K562 (cell line): ENCODE measurements around the gene SATB1. TPM values are rescaled to one million over a fixed set of nuclear protein-coding genes. Genes with fewer than 3 reads are reported as not detected.

Experiments
- ATAC-seq: fragments of 200-7000 bp; cut with Tn5 transposase; 3 replicates; pipeline ENCODE4 v1.9.1; 2020; ENCODE audit warnings: moderate library complexity
- BruUV-seq: library from RNA; stranded (reverse); fragments of 400-500 nt; replicated peaks from 2 replicates; lab custom pipeline; 2021; lab: Mats Ljungman, UMichigan
- CTCF ChIA-PET: fragments of 300-600 bp; formaldehyde crosslinking; extraction: SDS; loops from one replicate; lab custom pipeline; 2021; ENCODE audit warnings: low intra/inter-chr PET ratio; lab: Yijun Ruan, JAX
- POLR2A ChIA-PET: fragments of 300-600, 350-650 bp; sonication (Branson Sonifier 250); formaldehyde crosslinking; extraction: SDS; loops from one replicate; lab custom pipeline; 2021; ENCODE audit warnings: antibody characterized with exemption, inconsistent platforms; lab: Yijun Ruan, JAX
- DNase-seq, 4 experiments: peaks; one replicate each; pipeline versions ENCODE4 v3.0.0 to v3.0.0-alpha.2; 2011 to 2018; ENCODE audit warnings: low spot score in 3 of 4, mixed read lengths in 3 of 4; ENCODE audit errors: extremely low read depth in 1 of 4
- FAIRE-seq: peaks from 2 replicates; lab custom pipeline; 2011; peaks lifted over from hg19 to GRCh38; lab: Jason Lieb, UNC
- H2AFZ ChIP-seq: 2 replicates; pipeline ENCODE4 v1.6.0; 2011; ENCODE audit warnings: low read depth, low read length, control low read depth, inconsistent platforms
- H3K27ac ChIP-seq: fragments of 200-600 bp; 3 replicates; pipeline ENCODE4 v1.8.0; 2011; ENCODE audit warnings: low read depth, mild to moderate bottlenecking, control low read depth, inconsistent platforms, low read length, moderate library complexity, mixed read lengths; ENCODE audit errors: extremely low read depth
- H3K27me3 ChIP-seq, 2 experiments: fragments of 300-600 bp in 1 of 2; 2 replicates in 1 of 2; 3 replicates in 1 of 2; pipeline versions ENCODE4 v1.6.0 to v1.8.0; 2011; ENCODE audit warnings: inconsistent platforms in 2 of 2, low read length in 2 of 2, mild to moderate bottlenecking in 1 of 2, mixed read lengths in 1 of 2, moderate library complexity in 1 of 2; ENCODE audit not compliant: control insufficient read depth in 2 of 2, insufficient read depth in 2 of 2
- H3K36me3 ChIP-seq: fragments of 300-600 bp; 3 replicates; pipeline ENCODE4 v1.8.0; 2011; ENCODE audit warnings: mild to moderate bottlenecking, low read length, inconsistent platforms; ENCODE audit not compliant: control insufficient read depth, insufficient read depth
- H3K4me1 ChIP-seq, 2 experiments: fragments of 200-600 bp in 1 of 2; replicated peaks in 1 of 2; 2 replicates in 1 of 2; 3 replicates in 1 of 2; pipeline versions ENCODE4 v1.5.1 to v1.8.0; 2011; ENCODE audit warnings: inconsistent platforms in 2 of 2, low read length in 2 of 2, mild to moderate bottlenecking in 1 of 2, mixed read lengths in 1 of 2, moderate library complexity in 1 of 2; ENCODE audit not compliant: control insufficient read depth in 2 of 2, insufficient read depth in 2 of 2
- H3K4me2 ChIP-seq: 2 replicates; pipeline ENCODE4 v1.6.1; 2011; ENCODE audit warnings: low read length, control low read depth, inconsistent platforms, mixed read lengths; ENCODE audit not compliant: insufficient read depth
- H3K4me3 ChIP-seq: fragments of 200-600 bp; sonication (generic), shearing (Covaris generic); 2 replicates; pipeline ENCODE4 v1.5.1; 2016; ENCODE audit warnings: control low read depth, inconsistent platforms
- H3K79me2 ChIP-seq: fragments of 200-600 bp; 3 replicates; pipeline ENCODE4 v1.8.0; 2011; ENCODE audit warnings: low read length, inconsistent platforms; ENCODE audit not compliant: control insufficient read depth, insufficient read depth
- H3K9ac ChIP-seq, 2 experiments: 2 replicates each; pipeline versions ENCODE4 v1.6.0 to v1.6.1; 2011; ENCODE audit warnings: low read depth in 2 of 2, low read length in 2 of 2, control low read depth in 1 of 2, inconsistent platforms in 1 of 2, mild to moderate bottlenecking in 1 of 2, mixed read lengths in 1 of 2; ENCODE audit not compliant: insufficient read depth in 1 of 2
- H3K9me1 ChIP-seq: one replicate; pipeline ENCODE4 v1.6.0; 2011; ENCODE audit warnings: inconsistent platforms, mild to moderate bottlenecking, low read length, moderate library complexity; ENCODE audit not compliant: control insufficient read depth, insufficient read depth
- H3K9me3 ChIP-seq: replicated peaks from 2 replicates; pipeline ENCODE4 v1.5.1; 2011; ENCODE audit warnings: low read depth, low read length, inconsistent platforms; ENCODE audit not compliant: control insufficient read depth, insufficient read depth
- H4K20me1 ChIP-seq: replicated peaks from 2 replicates; pipeline ENCODE4 v1.6.1; 2011; ENCODE audit warnings: low read length, inconsistent platforms, mixed read lengths; ENCODE audit not compliant: control insufficient read depth, insufficient read depth
- CBX5 ChIP-seq: IDR thresholded peaks from 2 replicates; pipeline ENCODE4 v1.6.1; 2014; ENCODE audit warnings: low read depth, borderline replicate concordance
- FOXP1 ChIP-seq: sonication (generic); formaldehyde crosslinking; IDR thresholded peaks from 2 replicates; pipeline ENCODE4 v1.8.0; 2022; ENCODE audit warnings: mild to moderate bottlenecking, missing genetic modification reagents
- MCM3 ChIP-seq: fragments of 450-650 bp; IDR thresholded peaks from 2 replicates; pipeline ENCODE4 v1.6.1; 2016
- MEF2A ChIP-seq: IDR thresholded peaks from 2 replicates; pipeline ENCODE4 v1.6.1; 2011; ENCODE audit warnings: low read depth, mild to moderate bottlenecking, low read length, moderate library complexity; ENCODE audit not compliant: control insufficient read depth
- TAL1 ChIP-seq: fragments of 450-650 bp; IDR thresholded peaks from 2 replicates; pipeline ENCODE4 v1.6.1; 2016; ENCODE audit warnings: mild to moderate bottlenecking
- TRIM28 ChIP-seq: fragments of 450-650 bp; IDR thresholded peaks from 2 replicates; pipeline ENCODE4 v1.6.1; 2017
- ZNF24 ChIP-seq: fragments of 450-650 bp; IDR thresholded peaks from 2 replicates; pipeline ENCODE4 v1.6.1; 2016
- in situ Hi-C: fragments of 300-500 bp; cut with MboI; formaldehyde crosslinking; loops from 4 replicates; pipeline ENCODE4 v1.15.0; 2018; ENCODE audit warnings: inconsistent platforms, mixed read lengths
- intact Hi-C: fragments of 100-400 bp; cut with micrococcal nuclease; formaldehyde crosslinking; loops from 2 replicates; pipeline ENCODE4 v1.14.2; 2022
- polyA plus RNA-seq, 8 experiments: library from polyadenylated mRNA; depleted of rRNA in 4 of 8; stranded (reverse) in 5 of 8; unstranded in 3 of 8; fragments of >200 nt; fragmentation: Nextera tagmentation in 2 of 8; fragmentation: Illumina TruSeq in 1 of 8; extraction: Ambion mirVana in 2 of 8; extraction: Trizol in 1 of 8; gene quantifications; 2 replicates each; pipeline versions ENCODE4 v1.2.1 to v1.2.3, GENCODE V29; 2011 to 2014; ENCODE audit warnings: inconsistent platforms in 1 of 8, missing spikeins in 1 of 8
- total RNA-seq, 7 experiments: library from RNA; depleted of rRNA in 6 of 7; stranded (reverse); fragments of >200 nt in 6 of 7; fragmentation: Illumina TruSeq in 2 of 7; extraction: Trizol in 2 of 7; gene quantifications; 2 replicates each; pipeline versions ENCODE4 v1.2.1 to v1.2.3, GENCODE V29; 2011 to 2021; ENCODE audit warnings: low replicate concordance in 1 of 7
- TF ChIP-seq, protein P1 (sequence below): fragments of 250-450 bp; sonication (Bioruptor Pico); IDR thresholded peaks from 2 replicates; pipeline ENCODE4 v1.4.0; 2020; ENCODE audit warnings: mild to moderate bottlenecking, moderate library complexity, borderline replicate concordance
- TF ChIP-seq, protein P2 (sequence below): fragments of 450-650 bp; formaldehyde crosslinking; IDR thresholded peaks from 2 replicates; pipeline ENCODE4 v1.4.0; 2020; ENCODE audit warnings: mild to moderate bottlenecking
- TF ChIP-seq, protein P3 (sequence below): fragments of 450-650 bp; IDR thresholded peaks from 2 replicates; pipeline ENCODE4 v1.7.1; 2018; ENCODE audit warnings: mild to moderate bottlenecking, low read depth; ENCODE audit not compliant: partially characterized antibody
- TF ChIP-seq, protein P4 (sequence below): IDR thresholded peaks from 2 replicates; pipeline ENCODE4 v1.6.1; 2016; ENCODE audit warnings: missing genetic modification characterization, missing compliant biosample characterization
- TF ChIP-seq, protein P5 (sequence below): fragments of 450-650 bp; formaldehyde crosslinking; IDR thresholded peaks from 2 replicates; pipeline ENCODE4 v1.4.0; 2022; ENCODE audit warnings: missing genetic modification characterization

The SATB1 gene
- total and polyA plus RNA-seq, 9 of the 15 experiments (the other 6 are each of a cell fraction or from before 2014, with no cell fraction given) = 0.03 to 2.5 (median 0.15) TPM; not detected in 1

DNA sequence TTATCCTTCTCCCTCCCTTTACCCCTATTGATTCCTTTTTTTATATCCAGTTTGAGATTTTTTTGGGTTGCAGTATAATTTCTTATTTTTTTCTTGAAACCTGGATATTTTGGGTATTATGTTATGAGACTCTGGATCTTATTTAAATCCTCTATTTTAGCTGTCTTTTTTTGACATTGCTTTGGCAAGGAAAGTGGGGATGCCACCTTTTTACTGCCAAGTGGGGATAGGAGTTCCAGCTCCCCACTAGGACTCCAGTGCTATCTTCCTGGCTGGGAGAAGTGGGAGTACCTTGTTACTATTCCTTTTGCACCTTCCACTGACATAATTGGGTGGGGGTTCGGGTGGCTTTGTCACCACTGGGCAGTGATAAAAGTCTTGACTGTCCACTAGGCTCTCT lies 87.9 kb downstream of the SATB1 start (continued):
- TF ChIP-seq, protein P1, sequence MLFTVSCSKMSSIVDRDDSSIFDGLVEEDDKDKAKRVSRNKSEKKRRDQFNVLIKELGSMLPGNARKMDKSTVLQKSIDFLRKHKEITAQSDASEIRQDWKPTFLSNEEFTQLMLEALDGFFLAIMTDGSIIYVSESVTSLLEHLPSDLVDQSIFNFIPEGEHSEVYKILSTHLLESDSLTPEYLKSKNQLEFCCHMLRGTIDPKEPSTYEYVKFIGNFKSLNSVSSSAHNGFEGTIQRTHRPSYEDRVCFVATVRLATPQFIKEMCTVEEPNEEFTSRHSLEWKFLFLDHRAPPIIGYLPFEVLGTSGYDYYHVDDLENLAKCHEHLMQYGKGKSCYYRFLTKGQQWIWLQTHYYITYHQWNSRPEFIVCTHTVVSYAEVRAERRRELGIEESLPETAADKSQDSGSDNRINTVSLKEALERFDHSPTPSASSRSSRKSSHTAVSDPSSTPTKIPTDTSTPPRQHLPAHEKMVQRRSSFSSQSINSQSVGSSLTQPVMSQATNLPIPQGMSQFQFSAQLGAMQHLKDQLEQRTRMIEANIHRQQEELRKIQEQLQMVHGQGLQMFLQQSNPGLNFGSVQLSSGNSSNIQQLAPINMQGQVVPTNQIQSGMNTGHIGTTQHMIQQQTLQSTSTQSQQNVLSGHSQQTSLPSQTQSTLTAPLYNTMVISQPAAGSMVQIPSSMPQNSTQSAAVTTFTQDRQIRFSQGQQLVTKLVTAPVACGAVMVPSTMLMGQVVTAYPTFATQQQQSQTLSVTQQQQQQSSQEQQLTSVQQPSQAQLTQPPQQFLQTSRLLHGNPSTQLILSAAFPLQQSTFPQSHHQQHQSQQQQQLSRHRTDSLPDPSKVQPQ (CRISPR knock-in tag) = no peak
- TF ChIP-seq ZNF24 = no peak

DNA sequence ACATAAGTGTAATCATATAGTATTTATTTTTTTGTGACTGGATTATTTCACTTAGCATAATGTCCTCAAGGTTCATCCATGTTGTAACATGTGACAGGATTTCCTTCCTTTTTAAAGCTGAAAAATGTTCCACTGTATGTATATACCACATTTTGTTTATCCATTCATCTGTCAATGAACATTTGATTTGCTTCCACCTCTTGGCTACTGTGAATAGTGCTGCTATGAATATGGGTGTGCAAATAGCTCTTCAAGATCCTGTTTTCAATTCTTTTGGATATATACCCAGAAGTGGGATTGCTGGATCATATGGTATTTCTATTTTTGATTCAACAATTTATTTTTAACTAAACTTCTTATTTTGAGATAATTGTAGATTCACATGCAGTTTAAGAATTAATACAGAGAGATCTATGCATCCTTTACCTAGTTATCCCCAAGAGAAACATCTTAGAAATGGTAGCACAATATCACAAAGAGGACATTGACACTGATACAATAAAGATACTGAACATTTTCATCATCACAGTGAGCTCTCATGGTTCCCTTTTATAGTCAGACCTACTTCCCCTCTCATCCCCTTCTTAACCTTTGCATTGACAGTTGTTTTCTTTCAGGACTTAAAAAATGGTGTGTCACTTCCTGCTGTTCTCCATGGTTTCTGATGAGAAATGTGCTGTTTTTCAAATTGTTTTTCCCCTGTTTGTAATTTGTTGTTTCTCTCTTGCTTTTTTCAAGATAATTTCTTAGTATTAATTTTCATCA lies 90.1 kb downstream of the SATB1 start:
- POLR2A ChIA-PET = no interaction called here
- in situ Hi-C loops = no loop called here
- intact Hi-C loops = no loop called here
- TF ChIP-seq, protein P2, sequence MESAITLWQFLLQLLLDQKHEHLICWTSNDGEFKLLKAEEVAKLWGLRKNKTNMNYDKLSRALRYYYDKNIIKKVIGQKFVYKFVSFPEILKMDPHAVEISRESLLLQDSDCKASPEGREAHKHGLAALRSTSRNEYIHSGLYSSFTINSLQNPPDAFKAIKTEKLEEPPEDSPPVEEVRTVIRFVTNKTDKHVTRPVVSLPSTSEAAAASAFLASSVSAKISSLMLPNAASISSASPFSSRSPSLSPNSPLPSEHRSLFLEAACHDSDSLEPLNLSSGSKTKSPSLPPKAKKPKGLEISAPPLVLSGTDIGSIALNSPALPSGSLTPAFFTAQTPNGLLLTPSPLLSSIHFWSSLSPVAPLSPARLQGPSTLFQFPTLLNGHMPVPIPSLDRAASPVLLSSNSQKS = no peak
- TF ChIP-seq MEF2A (no peak), TRIM28 (no peak), CBX5 (no peak), FOXP1 (CRISPR knock-in tag) (no peak), MCM3 (no peak), TAL1 (no peak)
- TF ChIP-seq, protein P3, sequence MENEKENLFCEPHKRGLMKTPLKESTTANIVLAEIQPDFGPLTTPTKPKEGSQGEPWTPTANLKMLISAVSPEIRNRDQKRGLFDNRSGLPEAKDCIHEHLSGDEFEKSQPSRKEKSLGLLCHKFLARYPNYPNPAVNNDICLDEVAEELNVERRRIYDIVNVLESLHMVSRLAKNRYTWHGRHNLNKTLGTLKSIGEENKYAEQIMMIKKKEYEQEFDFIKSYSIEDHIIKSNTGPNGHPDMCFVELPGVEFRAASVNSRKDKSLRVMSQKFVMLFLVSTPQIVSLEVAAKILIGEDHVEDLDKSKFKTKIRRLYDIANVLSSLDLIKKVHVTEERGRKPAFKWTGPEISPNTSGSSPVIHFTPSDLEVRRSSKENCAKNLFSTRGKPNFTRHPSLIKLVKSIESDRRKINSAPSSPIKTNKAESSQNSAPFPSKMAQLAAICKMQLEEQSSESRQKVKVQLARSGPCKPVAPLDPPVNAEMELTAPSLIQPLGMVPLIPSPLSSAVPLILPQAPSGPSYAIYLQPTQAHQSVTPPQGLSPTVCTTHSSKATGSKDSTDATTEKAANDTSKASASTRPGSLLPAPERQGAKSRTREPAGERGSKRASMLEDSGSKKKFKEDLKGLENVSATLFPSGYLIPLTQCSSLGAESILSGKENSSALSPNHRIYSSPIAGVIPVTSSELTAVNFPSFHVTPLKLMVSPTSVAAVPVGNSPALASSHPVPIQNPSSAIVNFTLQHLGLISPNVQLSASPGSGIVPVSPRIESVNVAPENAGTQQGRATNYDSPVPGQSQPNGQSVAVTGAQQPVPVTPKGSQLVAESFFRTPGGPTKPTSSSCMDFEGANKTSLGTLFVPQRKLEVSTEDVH = no peak
- TF ChIP-seq, protein P4, sequence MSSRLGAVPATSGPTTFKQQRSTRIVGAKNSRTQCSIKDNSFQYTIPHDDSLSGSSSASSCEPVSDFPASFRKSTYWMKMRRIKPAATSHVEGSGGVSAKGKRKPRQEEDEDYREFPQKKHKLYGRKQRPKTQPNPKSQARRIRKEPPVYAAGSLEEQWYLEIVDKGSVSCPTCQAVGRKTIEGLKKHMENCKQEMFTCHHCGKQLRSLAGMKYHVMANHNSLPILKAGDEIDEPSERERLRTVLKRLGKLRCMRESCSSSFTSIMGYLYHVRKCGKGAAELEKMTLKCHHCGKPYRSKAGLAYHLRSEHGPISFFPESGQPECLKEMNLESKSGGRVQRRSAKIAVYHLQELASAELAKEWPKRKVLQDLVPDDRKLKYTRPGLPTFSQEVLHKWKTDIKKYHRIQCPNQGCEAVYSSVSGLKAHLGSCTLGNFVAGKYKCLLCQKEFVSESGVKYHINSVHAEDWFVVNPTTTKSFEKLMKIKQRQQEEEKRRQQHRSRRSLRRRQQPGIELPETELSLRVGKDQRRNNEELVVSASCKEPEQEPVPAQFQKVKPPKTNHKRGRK (tag) = no peak
- TF ChIP-seq, protein P5, sequence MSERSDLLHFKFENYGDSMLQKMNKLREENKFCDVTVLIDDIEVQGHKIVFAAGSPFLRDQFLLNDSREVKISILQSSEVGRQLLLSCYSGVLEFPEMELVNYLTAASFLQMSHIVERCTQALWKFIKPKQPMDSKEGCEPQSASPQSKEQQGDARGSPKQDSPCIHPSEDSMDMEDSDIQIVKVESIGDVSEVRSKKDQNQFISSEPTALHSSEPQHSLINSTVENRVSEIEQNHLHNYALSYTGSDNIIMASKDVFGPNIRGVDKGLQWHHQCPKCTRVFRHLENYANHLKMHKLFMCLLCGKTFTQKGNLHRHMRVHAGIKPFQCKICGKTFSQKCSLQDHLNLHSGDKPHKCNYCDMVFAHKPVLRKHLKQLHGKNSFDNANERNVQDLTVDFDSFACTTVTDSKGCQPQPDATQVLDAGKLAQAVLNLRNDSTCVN (CRISPR knock-in tag) = no peak

More for the DNA sequence above, 90.1 kb downstream of the SATB1 start:
- no peak overlapping the region for H3K4me3 ChIP-seq
- H3K27ac ChIP-seq = no peak overlapping the region
- no peaks in the 10 kb centered on the region for H3K79me2 ChIP-seq
- H3K4me1 ChIP-seq = no peaks in the 10 kb centered on the region
- DNase-seq (no peak), FAIRE-seq (no peak), ATAC-seq (no peak)
- H3K9me3 ChIP-seq = no peaks in the 10 kb centered on the region
- no peaks in the 10 kb centered on the region for H3K9me1 ChIP-seq
- CTCF ChIA-PET = no interaction called here
- BruUV-seq = no TSS peak
- H3K4me2 ChIP-seq = no peak overlapping the region
- no peaks in the 10 kb centered on the region for H3K27me3 ChIP-seq
- H3K9ac ChIP-seq = no peak overlapping the region
- H3K36me3 ChIP-seq = no peaks in the 10 kb centered on the region
- H2AFZ ChIP-seq = no peak overlapping the region
- no peaks in the 10 kb centered on the region for H4K20me1 ChIP-seq
